Astrocyte (in vitro differentiated cells and primary cell): Measurements from ENCODE around the gene PYHIN1.

Experiments
- CTCF ChIP-seq: IDR thresholded peaks from 2 replicates; pipeline ENCODE4 v1.5.1; 2011; ENCODE audit warnings: low read depth, mild to moderate bottlenecking, inconsistent platforms, low read length, moderate library complexity; ENCODE audit not compliant: insufficient read depth
- EZH2 ChIP-seq: IDR thresholded peaks from 2 replicates; pipeline ENCODE4 v1.6.1; 2012; ENCODE audit warnings: mild to moderate bottlenecking, low read length, inconsistent platforms; ENCODE audit not compliant: insufficient read depth

- TF ChIP-seq CTCF (no peak), EZH2 (no peak)
Observed at GRCh38 chr1:159025043-159025442, 93.7 kb downstream of the PYHIN1 start.
